ENCODE measurements around the gene S100A11.
A peak's percentile ranks its signal among the peaks of the same experiment; 100 is the strongest.

The S100A11 gene

GRCh38 chr1:152001631-152002584 lies 34.9 kb downstream of the S100A11 start:
- DNase-seq (ENCODE audit: low read depth), result peak; percentile 66

GRCh38 chr1:152000964-152001630 lies 35.7 kb downstream of the S100A11 start:
- DNase-seq (ENCODE audit: low read depth), result no peak

- DNase-seq (ENCODE audit: low read depth), result no peak
Observed at GRCh38 chr1:151998611-151999362, 38.0 kb downstream of the S100A11 start.

GRCh38 chr1:151997284-151997570 lies 39.6 kb downstream of the S100A11 start:
- DNase-seq (ENCODE audit: low read depth), result no peak

GRCh38 chr1:151995774-151996173 lies 41.0 kb downstream of the S100A11 start:
- no peak for DNase-seq (ENCODE audit: low read depth)

GRCh38 chr1:151994956-151995355 lies 41.8 kb downstream of the S100A11 start:
- no peak for DNase-seq (ENCODE audit: low read depth)

GRCh38 chr1:151993734-151994496 lies 42.9 kb downstream of the S100A11 start, which contains the start of gene S100A10:
TSS of gene S100A10 (minus strand) at chr1:151993859. CDS start at chr1:151986230, 7,629 bp downstream.
- DNase-seq (ENCODE audit: low read depth), result peak; percentile 58

GRCh38 chr1:151993084-151993733 lies 43.6 kb downstream of the S100A11 start:
- DNase-seq (ENCODE audit: low read depth), result peak; percentile 7

GRCh38 chr1:151992303-151993083 lies 44.3 kb downstream of the S100A11 start:
- no peak for DNase-seq (ENCODE audit: low read depth)

- no peak for DNase-seq (ENCODE audit: low read depth)
Observed at GRCh38 chr1:151991663-151992302, 45.0 kb downstream of the S100A11 start.

- no peak for DNase-seq (ENCODE audit: low read depth)
Observed at GRCh38 chr1:151990856-151991198, 46.0 kb downstream of the S100A11 start.

GRCh38 chr1:151990058-151990855 lies 46.5 kb downstream of the S100A11 start:
- no peak for DNase-seq (ENCODE audit: low read depth)

- peak; percentile 19 for DNase-seq (ENCODE audit: low read depth)
Observed at GRCh38 chr1:151989211-151989862, 47.5 kb downstream of the S100A11 start.

GRCh38 chr1:151988405-151988923 lies 48.3 kb downstream of the S100A11 start:
- DNase-seq (ENCODE audit: low read depth), result no peak

GRCh38 chr1:151986501-151987190 lies 50.2 kb downstream of the S100A11 start:
- no peak for DNase-seq (ENCODE audit: low read depth)

- no peak for DNase-seq (ENCODE audit: low read depth)
Observed at GRCh38 chr1:151985768-151986167, 51.0 kb downstream of the S100A11 start.

- no peak for DNase-seq (ENCODE audit: low read depth)
Observed at GRCh38 chr1:151985270-151985669, 51.5 kb downstream of the S100A11 start.

Measured in activated gamma-delta T cell treated with anti-CD3 and anti-CD28 coated beads, Interleukin-2, amount 50 U/mL, for 16 hours (primary cell).